ENCODE measurements around the gene TAAR8.

- TF ChIP-seq POLR2AphosphoS5 (IDR thresholded peaks at IDR 0.05; ENCODE audit: borderline replicate concordance, low read depth, low read length) = no peak
- TF ChIP-seq EZH2 (IDR thresholded peaks at IDR 0.05) = no peak
Measured at GRCh38 chr6:132537145-132537544, 15.3 kb upstream of the TAAR8 start.
